PC-9 (cell line): ENCODE measurements around the gene STK10. TPM values are rescaled to one million over a fixed set of nuclear protein-coding genes. Genes with fewer than 3 reads are reported as not detected.

Experiments used
- BruUV-seq: library from RNA; stranded (reverse); fragments of 400-500 nt; replicated peaks from 2 replicates; lab custom pipeline; 2021; lab: Mats Ljungman, UMichigan
- CTCF ChIA-PET: fragments of 300-600 bp; sonication (Branson Sonifier 250); formaldehyde crosslinking; loops from one replicate; lab custom pipeline; 2022; ENCODE audit warnings: antibody characterized with exemption; lab: Charles Lee
- POLR2A ChIA-PET: fragments of 300-600 bp; sonication (Branson Sonifier 250); formaldehyde crosslinking; loops from one replicate; lab custom pipeline; 2022; ENCODE audit warnings: antibody characterized with exemption; ENCODE audit not compliant: unreplicated experiment; lab: Charles Lee
- DNase-seq, 2 experiments: peaks; one replicate each; pipeline versions ENCODE4 v3.0.0 to v3.0.0-alpha.2; 2015 to 2022; ENCODE audit warnings: mixed read lengths in 1 of 2
- H2AFZ ChIP-seq: fragments of 200-600 bp; sonication (generic); 2 replicates; pipeline ENCODE4 v1.8.1; 2017; ENCODE audit warnings: antibody characterized with exemption
- H3F3A ChIP-seq: fragments of 200-600 bp; sonication (generic); 2 replicates; pipeline ENCODE4 v1.8.1; 2017; ENCODE audit warnings: antibody characterized with exemption, mild to moderate bottlenecking, low read depth; ENCODE audit not compliant: insufficient read depth
- H3K27ac ChIP-seq: fragments of 200-600 bp; sonication (generic); 2 replicates; pipeline ENCODE4 v1.6.1; 2016; ENCODE audit warnings: mixed run types
- H3K27me3 ChIP-seq: fragments of 200-600 bp; sonication (generic); 2 replicates; pipeline ENCODE4 v1.6.1; 2016; ENCODE audit warnings: low read depth, mixed run types; ENCODE audit not compliant: insufficient read depth
- H3K36me3 ChIP-seq: fragments of 200-600 bp; sonication (generic); 2 replicates; pipeline ENCODE4 v1.6.1; 2016; ENCODE audit warnings: low read depth, mixed run types
- H3K4me1 ChIP-seq: fragments of 200-600 bp; sonication (generic); replicated peaks from 2 replicates; pipeline ENCODE4 v1.6.1; 2016; ENCODE audit warnings: mixed run types; ENCODE audit not compliant: insufficient read depth
- H3K4me2 ChIP-seq: fragments of 200-600 bp; sonication (generic); 2 replicates; pipeline ENCODE4 v1.6.1; 2017; ENCODE audit warnings: mixed run types
- H3K4me3 ChIP-seq: fragments of 200-600 bp; sonication (generic); 2 replicates; pipeline ENCODE4 v1.6.1; 2016; ENCODE audit warnings: mixed run types
- H3K79me2 ChIP-seq: fragments of 200-600 bp; sonication (generic); 2 replicates; pipeline ENCODE4 v1.6.1; 2017; ENCODE audit warnings: low read depth, mixed run types
- H3K9me2 ChIP-seq: fragments of 200-600 bp; sonication (generic); 2 replicates; pipeline ENCODE4 v1.8.1; 2017; ENCODE audit warnings: mild to moderate bottlenecking; ENCODE audit not compliant: insufficient read depth
- H3K9me3 ChIP-seq: fragments of 200-600 bp; sonication (generic); 2 replicates; pipeline ENCODE4 v1.8.1; 2016; ENCODE audit warnings: low read depth; ENCODE audit not compliant: insufficient read depth
- H4K20me1 ChIP-seq: fragments of 200-600 bp; sonication (generic); 2 replicates; pipeline ENCODE4 v1.8.1; 2017; ENCODE audit not compliant: insufficient read depth
- CTCF ChIP-seq: fragments of 200-600 bp; sonication (generic); conservative IDR thresholded peaks from 2 replicates; pipeline ENCODE4 v1.6.1; 2017; ENCODE audit warnings: mixed run types, antibody characterized with exemption, mild to moderate bottlenecking, moderate library complexity
- EZH2 ChIP-seq: fragments of 200-600 bp; sonication (generic); IDR thresholded peaks from 2 replicates; pipeline ENCODE4 v1.8.0; 2017; ENCODE audit warnings: antibody characterized with exemption, low read depth
- intact Hi-C: fragments of 100-400 bp; cut with micrococcal nuclease; formaldehyde crosslinking; loops from one replicate; pipeline ENCODE4 v1.10.0; 2022; ENCODE audit not compliant: unreplicated experiment
- total RNA-seq: library from RNA; stranded (reverse); gene quantifications from 2 replicates; pipeline ENCODE4 v1.2.3, GENCODE V29; 2021

Gene STK10
- total RNA-seq, 1 experiment from 2014 or later: 31.5 TPM

DNA sequence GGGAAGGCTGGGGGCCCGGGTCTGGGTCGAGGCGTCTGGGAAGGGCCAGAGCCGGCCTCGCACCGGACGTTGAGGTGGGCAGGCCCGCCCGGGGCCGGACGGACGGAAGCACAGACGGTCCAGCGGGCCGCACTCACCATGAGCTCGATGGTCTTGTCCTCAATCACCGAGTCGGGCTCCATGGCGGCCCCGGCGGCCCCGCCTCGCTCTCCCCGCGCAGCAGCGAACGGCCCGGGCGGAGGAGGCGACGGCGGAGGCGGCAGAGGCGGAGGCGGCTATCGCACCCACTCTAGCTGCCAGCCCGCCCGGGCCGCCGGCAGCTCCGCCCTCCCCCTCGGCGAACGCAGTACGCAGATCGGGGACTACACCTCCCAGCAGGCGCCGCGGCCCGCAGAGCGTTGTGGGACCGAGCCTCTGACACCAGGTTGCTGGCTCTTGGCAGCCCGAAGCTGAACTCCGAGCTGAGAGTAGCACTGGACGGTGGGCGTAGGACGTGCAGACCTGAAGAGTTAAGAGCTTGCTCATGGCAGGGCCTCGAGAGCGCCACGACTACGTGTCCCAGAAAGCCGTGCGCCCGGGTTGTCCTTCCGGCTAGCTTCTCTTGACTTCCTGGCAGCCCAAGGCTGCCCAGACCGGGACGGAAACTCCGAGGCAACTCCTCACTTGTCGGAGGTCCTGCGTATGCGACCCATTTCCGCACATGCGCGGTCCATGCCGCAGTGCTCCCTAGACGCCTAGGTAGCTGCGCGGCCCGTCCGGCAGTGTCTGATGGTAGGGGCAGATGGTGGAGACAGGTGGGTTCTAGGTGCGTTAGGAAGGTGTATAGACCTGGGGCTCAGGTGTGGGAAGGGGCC lies 181.5 kb downstream of the STK10 start, which contains the start of gene FBXW11:
FBXW11 (minus strand) TSS at position 318 of the 854 bp plus-strand sequence; CDS start at position 182, 136 bp downstream.
- H2AFZ ChIP-seq: peak within 1 kb of the TSS; percentile 98
- peak within 1 kb of the TSS; percentile 68 for H3K27ac ChIP-seq
- H3K36me3 ChIP-seq: peaks cover 6% of the 10 kb centered on the region; the same call in 1 of the 2 replicates
- H3K9me2 ChIP-seq: no peaks in the 10 kb centered on the region
- peaks cover 29% of the 10 kb centered on the region for H3K4me1 ChIP-seq
- H4K20me1 ChIP-seq: peaks cover 35% of the 10 kb centered on the region
- H3F3A ChIP-seq: peaks cover 13% of the 10 kb centered on the region; the same call in 1 of the 2 replicates
- H3K27me3 ChIP-seq: no peaks in the 10 kb centered on the region
- no peak for TF ChIP-seq CTCF
- ChIA-PET CTCF (interaction anchor here (0.6 to 2.5 kb wide), 5 partner anchors 52 to 182 kb away, joined by 3 to 8 read pairs (median 6); partner anchors contain the start of gene STK10), POLR2A (interaction anchor here (0.5 to 0.9 kb wide), 20 partner anchors 11 to 1469 kb away, joined by 3 to 9 read pairs (median 5); partner anchors contain the start of gene UBTD2)
- peak; percentile 95 to 96 for DNase-seq
- intact Hi-C loops: loop anchor here (1.0 to 5.0 kb wide), 4 partner anchors 60 to 276 kb away; partner anchors contain the start of genes STK10 and UBTD2
- H3K4me3 ChIP-seq: peak within 1 kb of the TSS; percentile 86
- BruUV-seq: no TSS peak
- H3K9me3 ChIP-seq: no peaks in the 10 kb centered on the region
- peak within 1 kb of the TSS; percentile 89 for H3K4me2 ChIP-seq
- H3K79me2 ChIP-seq: peaks cover 59% of the 10 kb centered on the region

GRCh38 chr5:172005708-172006320 lies 182.2 kb downstream of the STK10 start:
- H3K36me3 ChIP-seq: peaks cover 9% of the 10 kb centered on the region; the same call in 1 of the 2 replicates
- ChIA-PET CTCF (interaction anchor here (1.4 to 2.5 kb wide), 2 partner anchors 94 to 182 kb away, joined by 7 to 8 read pairs; partner anchors contain the start of gene STK10), POLR2A (interaction anchor here (0.7 to 0.8 kb wide), 3 partner anchors 10 to 402 kb away, joined by 7 to 8 read pairs (median 7); no protein-coding TSS in a partner anchor)
- peak overlapping the region; percentile 98 for H2AFZ ChIP-seq
- peak overlapping the region; percentile 89 for H3K4me2 ChIP-seq
- TF ChIP-seq EZH2 (no peak), CTCF (no peak)
- H3K4me3 ChIP-seq: peak overlapping the region; percentile 86
- H3K9me3 ChIP-seq: no peaks in the 10 kb centered on the region
- peak overlapping the region; percentile 68 for H3K27ac ChIP-seq
- H3K79me2 ChIP-seq: peaks cover 66% of the 10 kb centered on the region
- H3K9me2 ChIP-seq: no peaks in the 10 kb centered on the region
- H3K27me3 ChIP-seq: no peaks in the 10 kb centered on the region
- intact Hi-C loops: loop anchor here (1.0 to 5.0 kb wide), 4 partner anchors 59 to 276 kb away; partner anchors contain the start of genes STK10 and UBTD2
- TSS peak; percentile 45 for BruUV-seq
- peaks cover 39% of the 10 kb centered on the region for H4K20me1 ChIP-seq
- H3F3A ChIP-seq: peaks cover 13% of the 10 kb centered on the region; the same call in 1 of the 2 replicates
- H3K4me1 ChIP-seq: peaks cover 29% of the 10 kb centered on the region
- peak in 1 of 2 experiments; percentile 24 for DNase-seq

- H3K9me2 ChIP-seq: no peaks in the 10 kb centered on the region
These were observed 183.2 kb downstream of the STK10 start for GRCh38 chr5:172004824-172005237.

More at GRCh38 chr5:172004824-172005237, 183.2 kb downstream of the STK10 start:
- H3K4me3 ChIP-seq: peak overlapping the region; percentile 86
- no peak for DNase-seq
- ChIA-PET POLR2A (no interaction called here), CTCF (interaction anchor here (0.7 kb wide), 1 partner anchor 92 kb away, joined by 3 read pairs; no protein-coding TSS in a partner anchor)
- H3F3A ChIP-seq: peaks cover 13% of the 10 kb centered on the region; the same call in 1 of the 2 replicates
- no peak overlapping the region for H3K27ac ChIP-seq
- H3K27me3 ChIP-seq: no peaks in the 10 kb centered on the region
- peaks cover 76% of the 10 kb centered on the region for H3K79me2 ChIP-seq
- no peaks in the 10 kb centered on the region for H3K9me3 ChIP-seq
- H3K4me2 ChIP-seq: peak overlapping the region; percentile 89
- no TSS peak for BruUV-seq
- intact Hi-C loops: loop anchor here (5.0 kb wide), 1 partner anchor 277 kb away; the partner anchor contains the start of gene UBTD2
- peaks cover 39% of the 10 kb centered on the region for H4K20me1 ChIP-seq
- H2AFZ ChIP-seq: no peak overlapping the region
- no peak for TF ChIP-seq EZH2
- no peak for TF ChIP-seq CTCF
- H3K36me3 ChIP-seq: peaks cover 9% of the 10 kb centered on the region; the same call in 1 of the 2 replicates
- peaks cover 29% of the 10 kb centered on the region for H3K4me1 ChIP-seq
